A172 (cell line): Measurements from ENCODE around the gene SLC16A6. TPM values are rescaled to one million over a fixed set of nuclear protein-coding genes. Genes with fewer than 3 reads are reported as not detected.
A peak's percentile ranks its signal among the peaks of the same experiment; 100 is the strongest.
"Not testable (repeated sequence)": the region's sequence is repeated elsewhere in the genome, so short reads cannot be mapped to it uniquely, and the experiment has no call there.

ENCODE experiments used
- DNase-seq: peaks from one replicate; pipeline ENCODE4 v3.0.0-alpha.2; 2015; ENCODE audit warnings: low spot score
- total RNA-seq: library from RNA; depleted of rRNA; stranded (reverse); fragments of >200 nt; shearing (Covaris generic); gene quantifications from 2 replicates; pipeline ENCODE4 v1.2.3, GENCODE V29; 2014; rRNA removed

SLC16A6 gene, protein sequence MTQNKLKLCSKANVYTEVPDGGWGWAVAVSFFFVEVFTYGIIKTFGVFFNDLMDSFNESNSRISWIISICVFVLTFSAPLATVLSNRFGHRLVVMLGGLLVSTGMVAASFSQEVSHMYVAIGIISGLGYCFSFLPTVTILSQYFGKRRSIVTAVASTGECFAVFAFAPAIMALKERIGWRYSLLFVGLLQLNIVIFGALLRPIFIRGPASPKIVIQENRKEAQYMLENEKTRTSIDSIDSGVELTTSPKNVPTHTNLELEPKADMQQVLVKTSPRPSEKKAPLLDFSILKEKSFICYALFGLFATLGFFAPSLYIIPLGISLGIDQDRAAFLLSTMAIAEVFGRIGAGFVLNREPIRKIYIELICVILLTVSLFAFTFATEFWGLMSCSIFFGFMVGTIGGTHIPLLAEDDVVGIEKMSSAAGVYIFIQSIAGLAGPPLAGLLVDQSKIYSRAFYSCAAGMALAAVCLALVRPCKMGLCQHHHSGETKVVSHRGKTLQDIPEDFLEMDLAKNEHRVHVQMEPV
- total RNA-seq, result 0.48 and 5.3 TPM in 2 replicates

DNA sequence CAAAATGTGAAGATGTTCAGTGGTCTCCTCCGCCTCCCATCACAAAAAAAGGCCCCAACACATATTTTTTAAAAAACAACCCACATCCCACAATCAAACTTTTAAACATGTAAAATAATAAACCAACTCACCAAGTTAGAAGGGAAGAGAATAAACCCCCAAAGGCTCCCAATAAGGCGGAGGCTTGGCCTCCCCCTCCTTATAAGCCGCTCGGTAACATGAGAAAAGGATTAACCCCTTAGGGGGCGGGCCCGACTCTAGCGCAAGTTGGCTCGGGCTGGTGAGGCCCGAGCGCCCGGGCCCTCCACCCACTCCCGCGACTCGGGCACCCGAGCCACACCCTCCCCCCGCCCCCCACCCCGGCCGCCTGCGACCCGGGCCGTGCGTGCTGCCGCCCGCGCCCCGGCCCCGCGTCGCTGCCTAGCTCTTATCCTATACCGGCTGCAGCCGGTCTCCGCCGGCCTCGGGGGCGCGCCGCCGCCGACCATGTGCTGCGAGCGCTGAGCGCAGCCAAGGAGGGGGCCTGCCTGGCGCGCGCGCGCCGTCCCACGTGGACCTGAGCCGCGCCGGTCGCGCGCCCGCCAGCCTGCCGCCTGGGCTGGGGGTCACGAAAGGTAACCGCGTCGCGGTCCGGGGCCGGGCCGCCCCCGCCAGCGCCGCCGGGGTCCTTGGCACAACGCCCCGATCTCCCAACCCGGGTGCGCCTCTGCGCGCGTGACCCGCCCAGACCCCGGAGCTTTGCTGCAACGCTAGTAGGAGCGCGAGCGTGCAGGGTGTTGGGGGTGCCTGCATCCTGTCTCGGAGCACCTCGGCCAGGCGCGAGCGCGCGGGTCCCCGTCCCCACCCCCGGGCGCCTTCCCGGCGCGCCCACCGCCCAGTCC is at the start of gene SLC16A6, which contains the start of gene ARSG:
Gene SLC16A6 (minus strand): TSS at position 173 of the 881 bp plus-strand sequence. CDS start 12,807 bp downstream, outside the sequence.
Gene ARSG (plus strand): TSS at position 541 of the 881 bp plus-strand sequence. CDS start 15,999 bp downstream, outside the sequence.
- DNase-seq, result peak; percentile 49

- no peak for DNase-seq
Observed at GRCh38 chr17:68334393-68334792, 43.5 kb upstream of the SLC16A6 start.

DNA sequence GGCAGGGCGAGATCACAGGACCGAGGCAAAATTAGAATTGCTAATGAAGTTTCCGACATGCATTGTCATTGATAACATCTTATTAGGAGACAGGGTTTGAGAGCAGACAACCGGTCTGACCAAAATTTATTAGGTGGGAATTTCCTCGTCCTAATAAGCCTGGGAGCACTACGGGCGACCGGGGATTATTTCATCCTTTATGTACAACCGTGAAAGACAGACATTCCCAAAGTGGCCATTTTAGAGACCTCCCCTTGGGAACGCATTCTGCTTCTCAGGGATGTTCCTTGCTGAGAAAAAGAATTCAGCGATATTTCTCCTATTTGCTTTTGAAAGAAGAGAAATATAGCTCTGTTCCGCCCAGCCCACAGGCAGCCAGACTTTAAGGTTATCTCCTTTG is 41.0 kb upstream of the SLC16A6 start:
- not testable (repeated sequence) for DNase-seq

GRCh38 chr17:68329331-68329730 is 38.4 kb upstream of the SLC16A6 start:
- DNase-seq, result no peak

GRCh38 chr17:68328676-68329075 is 37.7 kb upstream of the SLC16A6 start:
- no peak for DNase-seq

GRCh38 chr17:68327823-68328557 is 37.1 kb upstream of the SLC16A6 start:
- DNase-seq, result no peak

- no peak for DNase-seq
Observed at GRCh38 chr17:68326681-68327080, 35.8 kb upstream of the SLC16A6 start.

GRCh38 chr17:68325961-68326360 is 35.0 kb upstream of the SLC16A6 start:
- DNase-seq, result no peak

DNA sequence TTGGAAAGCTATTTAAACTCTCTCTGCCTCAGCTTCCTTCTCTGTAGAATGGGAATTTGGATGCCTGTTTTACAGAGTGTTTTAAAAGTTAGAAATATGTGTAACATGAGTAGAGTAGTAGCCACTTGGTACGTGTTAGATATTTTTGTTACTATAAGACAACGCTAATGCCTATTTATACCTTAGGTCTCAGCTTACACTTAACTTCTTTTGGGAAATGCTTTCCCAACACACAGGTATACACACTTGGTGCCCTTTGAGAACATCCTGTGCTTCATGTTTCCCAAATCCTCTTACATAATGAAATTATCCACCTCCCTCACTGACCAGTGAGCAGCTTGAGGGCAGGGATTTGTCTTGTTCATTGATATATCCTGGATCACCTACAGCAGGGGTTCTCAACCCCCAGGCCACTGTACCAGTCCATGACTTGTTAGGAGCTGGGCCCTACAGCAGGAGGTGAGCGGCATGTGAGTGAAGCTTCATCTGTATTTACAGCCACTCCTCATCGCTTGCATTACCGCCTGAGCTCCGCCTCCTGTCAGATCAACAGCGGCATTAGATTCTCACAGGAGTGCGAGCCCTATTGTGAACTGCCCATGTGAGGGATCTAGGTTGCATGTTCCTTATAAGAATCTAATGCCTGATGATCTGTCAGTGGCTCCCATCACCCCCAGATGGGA is 33.9 kb upstream of the SLC16A6 start:
- DNase-seq, result no peak

DNA sequence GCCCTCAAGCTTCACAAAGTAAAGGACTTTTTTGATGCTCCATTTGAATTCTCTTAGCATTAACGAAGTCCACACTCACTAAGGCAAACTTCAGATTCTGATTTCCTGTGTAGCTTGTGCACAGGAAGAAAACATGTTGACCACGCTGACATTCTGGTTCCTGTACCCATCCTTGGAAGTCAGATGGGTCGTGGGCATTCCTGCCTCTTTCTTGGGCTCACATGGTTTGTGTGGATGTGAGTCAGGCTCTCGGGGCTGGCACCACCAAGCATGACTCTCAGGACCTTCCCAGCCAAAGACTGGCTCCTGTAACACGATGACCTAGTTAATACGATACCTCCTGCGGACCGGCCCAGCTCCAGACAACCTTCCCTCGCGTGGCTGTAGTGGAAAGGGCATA is 33.2 kb upstream of the SLC16A6 start:
- DNase-seq, result no peak

- no peak for DNase-seq
Observed at GRCh38 chr17:68322630-68323029, 31.7 kb upstream of the SLC16A6 start.

- DNase-seq, result no peak
Observed at GRCh38 chr17:68321556-68321954, 30.6 kb upstream of the SLC16A6 start.

- DNase-seq, result no peak
Observed at GRCh38 chr17:68320943-68321555, 30.1 kb upstream of the SLC16A6 start.

DNA sequence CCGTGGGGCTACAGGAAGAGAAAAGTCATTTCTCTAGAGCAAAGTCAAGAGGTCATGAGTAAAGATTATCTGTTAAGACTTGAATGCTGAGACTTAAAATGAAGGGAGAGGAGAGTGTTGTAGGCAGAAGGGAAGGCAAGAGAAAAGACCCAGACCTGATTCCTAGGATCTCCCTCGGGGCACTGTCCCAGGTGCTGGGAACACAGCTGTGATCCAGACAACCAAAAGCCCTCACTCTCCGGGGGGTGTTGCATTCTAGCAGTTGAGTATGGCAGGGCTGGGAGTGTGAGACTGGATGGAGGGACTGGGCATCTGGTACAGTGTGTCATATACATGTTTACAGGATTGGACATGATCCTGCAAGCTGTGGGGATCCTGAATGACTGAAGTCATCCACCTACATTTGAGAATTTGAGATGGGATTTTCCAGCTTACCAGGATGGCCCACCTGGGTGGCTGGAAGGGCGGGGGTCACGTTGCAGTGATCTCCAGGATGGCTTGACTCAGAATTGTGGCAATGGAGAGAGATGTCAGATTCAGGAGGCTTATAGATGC is 29.5 kb upstream of the SLC16A6 start:
- DNase-seq, result no peak

DNA sequence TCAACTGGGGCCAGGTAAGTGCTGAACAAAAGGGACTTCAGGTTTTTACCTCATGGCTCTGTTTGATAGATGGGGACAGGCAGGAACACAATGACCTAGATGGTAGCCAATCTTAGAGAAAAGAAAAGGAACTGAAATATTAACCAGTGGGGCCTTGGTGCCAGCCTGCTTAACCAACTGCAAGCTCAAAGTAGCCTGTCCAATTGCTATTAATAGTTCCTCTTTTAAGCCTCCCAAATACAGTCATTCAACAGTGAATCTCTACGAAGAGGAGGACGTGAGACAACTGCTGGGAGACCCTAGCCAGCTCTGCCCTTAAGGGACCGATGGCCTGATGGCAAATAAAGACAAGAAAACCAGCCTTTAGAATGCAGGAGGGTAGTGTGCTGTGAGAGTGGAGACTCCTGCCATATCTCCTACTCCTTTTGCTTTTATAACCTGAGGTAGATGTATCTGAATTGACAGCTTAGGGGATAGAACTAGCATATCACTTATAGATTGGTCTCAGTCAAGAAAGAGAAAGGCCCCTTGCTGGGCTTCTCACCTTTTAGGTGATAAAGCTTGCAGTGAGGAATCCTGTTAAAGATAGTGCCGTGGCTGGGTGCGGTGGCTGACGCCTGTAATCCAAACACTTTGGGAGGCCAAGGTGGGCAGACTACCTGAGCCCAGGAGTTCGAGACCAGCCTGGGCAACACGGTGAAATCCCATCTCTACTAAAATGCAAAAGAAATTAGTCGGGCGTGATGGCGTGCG is 28.7 kb upstream of the SLC16A6 start:
- DNase-seq, result no peak

- DNase-seq, result peak; percentile 94
Observed at GRCh38 chr17:68318103-68318991, 27.4 kb upstream of the SLC16A6 start.

- DNase-seq, result no peak
Observed at GRCh38 chr17:68317458-68317857, 26.5 kb upstream of the SLC16A6 start.

DNA sequence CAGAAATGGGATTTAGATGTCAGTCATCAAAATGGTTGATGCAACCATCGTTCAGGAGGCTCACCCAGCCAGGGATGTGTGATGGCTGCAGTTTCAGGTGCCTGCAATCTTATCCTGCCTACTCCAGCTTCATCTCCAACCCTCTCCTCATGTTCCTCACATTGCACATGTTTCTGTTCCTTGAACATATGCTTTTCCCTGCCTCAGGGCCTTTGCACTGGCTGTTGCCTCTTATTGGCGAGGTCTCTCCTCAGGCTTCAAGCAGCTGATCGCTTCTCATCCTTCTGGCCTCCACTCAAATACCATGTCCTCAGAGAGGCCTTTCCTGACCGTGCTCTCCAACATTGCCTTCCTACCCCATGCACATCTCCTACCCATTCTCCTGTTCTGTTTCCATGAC is 25.0 kb upstream of the SLC16A6 start:
- DNase-seq, result no peak
